Glomerular visceral epithelial cell (primary cell): ENCODE measurements around the gene ITGAX.

Experiments used
- DNase-seq: peaks from one replicate; pipeline ENCODE4 v3.0.0-alpha.2; 2016; ENCODE audit errors: extremely low spot score

The ITGAX gene

GRCh38 chr16:31373235-31373634 is 18.3 kb downstream of the ITGAX start:
- no peak for DNase-seq

GRCh38 chr16:31375231-31375630 is 20.3 kb downstream of the ITGAX start:
- DNase-seq: no peak

GRCh38 chr16:31376705-31377104 is 21.7 kb downstream of the ITGAX start:
- no peak for DNase-seq

GRCh38 chr16:31377210-31377903 is 22.4 kb downstream of the ITGAX start:
- no peak for DNase-seq

- no peak for DNase-seq
Observed at GRCh38 chr16:31380201-31380600, 25.2 kb downstream of the ITGAX start.

GRCh38 chr16:31382485-31383161 is 27.6 kb downstream of the ITGAX start:
- peak; percentile 31 for DNase-seq

- DNase-seq: no peak
Observed at GRCh38 chr16:31385680-31386079, 30.7 kb downstream of the ITGAX start.

- DNase-seq: no peak
Observed at GRCh38 chr16:31386157-31386984, 31.4 kb downstream of the ITGAX start.

- no peak for DNase-seq
Observed at GRCh38 chr16:31388535-31388934, 33.6 kb downstream of the ITGAX start.

- DNase-seq: no peak
Observed at GRCh38 chr16:31390504-31391041, 35.6 kb downstream of the ITGAX start.

- no peak for DNase-seq
Observed at GRCh38 chr16:31393056-31393455, 38.1 kb downstream of the ITGAX start, which contains the start of gene ITGAD. Gene ITGAD, plus strand, starts transcription at chr16:31393335. Its CDS starts 26 bp downstream, at chr16:31393361.

- no peak for DNase-seq
Observed at GRCh38 chr16:31395647-31396046, 40.7 kb downstream of the ITGAX start.

- no peak for DNase-seq
Observed at GRCh38 chr16:31397096-31397660, 42.2 kb downstream of the ITGAX start.

- no peak for DNase-seq
Observed at GRCh38 chr16:31397701-31398100, 42.7 kb downstream of the ITGAX start.

- DNase-seq: no peak
Observed at GRCh38 chr16:31400191-31400590, 45.2 kb downstream of the ITGAX start.

GRCh38 chr16:31401436-31401835 is 46.5 kb downstream of the ITGAX start:
- no peak for DNase-seq

- DNase-seq: no peak
Observed at GRCh38 chr16:31402687-31403086, 47.7 kb downstream of the ITGAX start.

GRCh38 chr16:31403590-31404352 is 48.8 kb downstream of the ITGAX start:
- no peak for DNase-seq

- DNase-seq: no peak
Observed at GRCh38 chr16:31404353-31405064, 49.5 kb downstream of the ITGAX start.

GRCh38 chr16:31407406-31407805 is 52.4 kb downstream of the ITGAX start:
- DNase-seq: no peak
